Caco-2 (cell line): ENCODE measurements around the gene COL25A1. TPM values are rescaled to one million over a fixed set of nuclear protein-coding genes. Genes with fewer than 3 reads are reported as not detected.
"Not testable (repeated sequence)": the region's sequence is repeated elsewhere in the genome, so short reads cannot be mapped to it uniquely, and the experiment has no call there.

Experiments
- BruUV-seq: library from RNA; stranded (reverse); fragments of 400-500 nt; replicated peaks from 2 replicates; lab custom pipeline; 2021; lab: Mats Ljungman, UMichigan
- CTCF ChIA-PET: fragments of 300-600 bp; sonication (Branson Sonifier 250); formaldehyde crosslinking; loops from one replicate; lab custom pipeline; 2022; ENCODE audit warnings: antibody characterized with exemption; lab: Charles Lee
- POLR2A ChIA-PET: fragments of 300-600 bp; sonication (Branson Sonifier 250); formaldehyde crosslinking; loops from one replicate; lab custom pipeline; 2022; ENCODE audit warnings: antibody characterized with exemption; lab: Charles Lee
- DNase-seq, 2 experiments: peaks; one replicate each; pipeline versions ENCODE4 v3.0.0 to v3.0.0-alpha.2; 2020 to 2022
- H3K27me3 ChIP-seq: replicated peaks from 2 replicates; pipeline ENCODE4 v1.6.0; 2011; ENCODE audit warnings: low read length; ENCODE audit not compliant: control insufficient read depth, insufficient read depth
- H3K36me3 ChIP-seq: 2 replicates; pipeline ENCODE4 v1.5.1; 2011; ENCODE audit warnings: low read length; ENCODE audit not compliant: control insufficient read depth, insufficient read depth
- H3K4me1 ChIP-seq: fragments of 250-450 bp; sonication (Bioruptor Pico); 2 replicates; pipeline ENCODE4 v1.5.1; 2020; ENCODE audit warnings: mild to moderate bottlenecking
- H3K4me3 ChIP-seq: 2 replicates; pipeline ENCODE4 v1.5.1; 2011; ENCODE audit warnings: low read depth, mild to moderate bottlenecking, control low read depth, low read length
- H3K9me3 ChIP-seq: fragments of 250-450 bp; sonication (Bioruptor Pico); 2 replicates; pipeline ENCODE4 v1.5.1; 2020; ENCODE audit warnings: mild to moderate bottlenecking, moderate library complexity
- H3K27ac Mint-ChIP-seq: one replicate; pipeline ENCODE4 v1.8.0; 2022; ENCODE audit warnings: mixed read lengths; ENCODE audit not compliant: unreplicated experiment
- H3K27me3 Mint-ChIP-seq: one replicate; pipeline ENCODE4 v1.8.0; 2022; ENCODE audit warnings: mixed read lengths; ENCODE audit not compliant: insufficient read depth, unreplicated experiment
- H3K36me3 Mint-ChIP-seq: one replicate; pipeline ENCODE4 v1.8.0; 2022; ENCODE audit warnings: mild to moderate bottlenecking, mixed read lengths; ENCODE audit not compliant: insufficient read depth, unreplicated experiment
- H3K4me1 Mint-ChIP-seq: one replicate; pipeline ENCODE4 v1.8.0; 2022; ENCODE audit warnings: low read depth, mixed read lengths; ENCODE audit not compliant: unreplicated experiment
- H3K4me3 Mint-ChIP-seq: one replicate; pipeline ENCODE4 v1.8.0; 2022; ENCODE audit warnings: mild to moderate bottlenecking, moderate library complexity, mixed read lengths; ENCODE audit not compliant: unreplicated experiment
- H3K9me3 Mint-ChIP-seq: one replicate; pipeline ENCODE4 v1.8.0; 2022; ENCODE audit warnings: mixed read lengths; ENCODE audit not compliant: unreplicated experiment
- intact Hi-C: fragments of 100-400 bp; cut with micrococcal nuclease; formaldehyde crosslinking; loops from one replicate; pipeline ENCODE4 v1.10.0; 2022; ENCODE audit not compliant: unreplicated experiment
- total RNA-seq: library from RNA; stranded (reverse); gene quantifications from 2 replicates; pipeline ENCODE4 v1.2.3, GENCODE V29; 2022
- TF ChIP-seq, protein P1 (sequence below), 2 experiments: fragments of 200-600 bp in 1 of 2; IDR thresholded peaks; 1 replicate in 1 of 2; 2 replicates in 1 of 2; pipeline versions ENCODE4 v1.5.1 to v1.8.0; 2011 to 2022; ENCODE audit warnings: antibody characterized with exemption in 1 of 2, control low read depth in 1 of 2, inconsistent platforms in 1 of 2, low read depth in 1 of 2, low read length in 1 of 2, mild to moderate bottlenecking in 1 of 2, moderate library complexity in 1 of 2; ENCODE audit not compliant: insufficient read depth in 1 of 2, severe bottlenecking in 1 of 2, unreplicated experiment in 1 of 2

Gene COL25A1
- total RNA-seq, 1 experiment from 2014 or later, result not detected

DNA sequence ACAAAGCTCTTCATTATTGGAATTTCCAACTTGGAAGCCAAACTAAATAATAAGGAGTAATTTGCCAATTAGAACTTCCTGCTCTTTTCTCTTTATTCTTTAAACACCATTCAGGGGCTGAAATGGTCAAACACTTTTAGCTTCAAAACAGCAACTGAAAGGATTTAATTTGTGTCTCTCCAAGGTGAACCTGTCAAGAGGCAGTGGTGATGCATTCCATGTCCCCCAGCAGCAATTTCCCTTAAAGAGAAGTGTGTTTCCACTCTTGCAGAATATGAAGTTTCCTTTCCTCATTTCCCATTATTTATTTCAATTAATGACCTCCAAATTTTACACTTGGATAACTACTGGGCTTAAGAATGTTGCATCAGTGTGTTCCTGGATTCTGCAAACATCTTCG, 156.0 kb downstream of the COL25A1 start:
- no peak overlapping the region for H3K4me3 ChIP-seq
- H3K27me3 ChIP-seq, result no peaks in the 10 kb centered on the region
- peaks cover 13% of the 10 kb centered on the region for H3K27me3 Mint-ChIP-seq
- ChIA-PET CTCF (no interaction called here), POLR2A (no interaction called here)
- no peak for DNase-seq
- intact Hi-C loops, result no loop called here
- no peaks in the 10 kb centered on the region for H3K4me1 ChIP-seq
- BruUV-seq, result no TSS peak
- H3K9me3 Mint-ChIP-seq, result no peaks in the 10 kb centered on the region
- no peak overlapping the region for H3K27ac Mint-ChIP-seq
- H3K4me3 Mint-ChIP-seq, result no peak overlapping the region
- H3K9me3 ChIP-seq, result no peaks in the 10 kb centered on the region
- H3K36me3 ChIP-seq, result no peaks in the 10 kb centered on the region
- no peaks in the 10 kb centered on the region for H3K4me1 Mint-ChIP-seq
- no peaks in the 10 kb centered on the region for H3K36me3 Mint-ChIP-seq
- TF ChIP-seq, protein P1, sequence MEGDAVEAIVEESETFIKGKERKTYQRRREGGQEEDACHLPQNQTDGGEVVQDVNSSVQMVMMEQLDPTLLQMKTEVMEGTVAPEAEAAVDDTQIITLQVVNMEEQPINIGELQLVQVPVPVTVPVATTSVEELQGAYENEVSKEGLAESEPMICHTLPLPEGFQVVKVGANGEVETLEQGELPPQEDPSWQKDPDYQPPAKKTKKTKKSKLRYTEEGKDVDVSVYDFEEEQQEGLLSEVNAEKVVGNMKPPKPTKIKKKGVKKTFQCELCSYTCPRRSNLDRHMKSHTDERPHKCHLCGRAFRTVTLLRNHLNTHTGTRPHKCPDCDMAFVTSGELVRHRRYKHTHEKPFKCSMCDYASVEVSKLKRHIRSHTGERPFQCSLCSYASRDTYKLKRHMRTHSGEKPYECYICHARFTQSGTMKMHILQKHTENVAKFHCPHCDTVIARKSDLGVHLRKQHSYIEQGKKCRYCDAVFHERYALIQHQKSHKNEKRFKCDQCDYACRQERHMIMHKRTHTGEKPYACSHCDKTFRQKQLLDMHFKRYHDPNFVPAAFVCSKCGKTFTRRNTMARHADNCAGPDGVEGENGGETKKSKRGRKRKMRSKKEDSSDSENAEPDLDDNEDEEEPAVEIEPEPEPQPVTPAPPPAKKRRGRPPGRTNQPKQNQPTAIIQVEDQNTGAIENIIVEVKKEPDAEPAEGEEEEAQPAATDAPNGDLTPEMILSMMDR (IDR thresholded peaks at IDR 0.05; ENCODE audit: insufficient read depth in 1 of 2, low read depth in 1 of 2, low read length in 1 of 2, severe bottlenecking in 1 of 2, unreplicated experiment in 1 of 2), result no peak

DNA sequence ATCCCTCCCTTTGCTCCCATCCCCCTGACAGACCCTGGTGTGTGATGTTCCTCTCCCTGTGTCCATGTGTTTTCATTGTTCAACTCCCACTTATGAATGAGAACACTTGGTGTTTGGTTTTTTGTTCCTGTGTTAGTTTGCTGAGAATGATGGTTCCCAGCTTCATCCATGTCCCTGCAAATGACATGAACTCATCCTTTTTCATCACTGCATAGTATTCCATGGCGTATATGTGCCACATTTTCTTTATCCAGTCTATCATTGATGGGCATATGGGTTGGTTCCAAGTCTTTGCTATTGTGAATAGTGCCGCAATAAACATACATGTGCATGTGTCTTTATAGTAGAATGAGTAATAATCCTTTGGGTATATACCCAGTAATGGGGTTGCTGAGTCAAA, 164.3 kb downstream of the COL25A1 start:
- BruUV-seq, intact Hi-C loops, H3K4me3 Mint-ChIP-seq: not testable (repeated sequence)

GRCh38 chr4:109134921-109135320, 167.5 kb downstream of the COL25A1 start:
- Mint-ChIP-seq H3K27me3 (peaks cover 8% of the 10 kb centered on the region), H3K36me3 (no peaks in the 10 kb centered on the region), H3K4me3 (no peak overlapping the region), H3K4me1 (no peaks in the 10 kb centered on the region), H3K9me3 (no peaks in the 10 kb centered on the region), H3K27ac (no peak overlapping the region)
- Histone ChIP-seq H3K36me3 (no peaks in the 10 kb centered on the region), H3K4me3 (no peak overlapping the region), H3K27me3 (no peaks in the 10 kb centered on the region), H3K9me3 (no peaks in the 10 kb centered on the region), H3K4me1 (no peaks in the 10 kb centered on the region)
- ChIA-PET POLR2A (no interaction called here), CTCF (no interaction called here)
- intact Hi-C loops, result no loop called here
- DNase-seq, result no peak
- TF ChIP-seq, protein P1 (IDR thresholded peaks at IDR 0.05; ENCODE audit: insufficient read depth in 1 of 2, low read depth in 1 of 2, low read length in 1 of 2, severe bottlenecking in 1 of 2, unreplicated experiment in 1 of 2), result no peak
- BruUV-seq, result no TSS peak

More for the DNA sequence above, 164.3 kb downstream of the COL25A1 start:
- H3K36me3 Mint-ChIP-seq, H3K9me3 Mint-ChIP-seq, H3K9me3 ChIP-seq, H3K4me1 Mint-ChIP-seq, CTCF ChIA-PET, H3K27ac Mint-ChIP-seq, H3K4me3 ChIP-seq, H3K36me3 ChIP-seq, H3K27me3 ChIP-seq, DNase-seq, H3K4me1 ChIP-seq, POLR2A ChIA-PET, H3K27me3 Mint-ChIP-seq: not testable (repeated sequence)

DNA sequence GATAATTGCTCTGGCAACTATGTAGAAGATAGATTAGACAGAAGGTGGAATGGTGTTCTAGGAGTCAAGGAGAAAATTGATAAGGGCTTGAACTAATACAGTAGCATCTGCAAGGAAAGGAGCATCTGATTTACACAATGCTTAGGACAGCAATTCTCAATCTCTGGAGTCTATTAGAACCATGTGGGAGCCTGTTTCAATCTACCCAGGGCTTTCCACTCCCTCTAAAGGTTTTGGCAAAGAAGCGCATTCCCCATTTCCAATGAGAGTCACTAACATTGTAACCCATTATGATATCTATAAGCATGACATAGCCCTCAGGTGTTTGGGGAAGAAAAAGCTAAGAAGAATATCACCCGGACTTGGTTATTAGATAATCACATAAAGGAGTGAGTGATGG, 168.2 kb downstream of the COL25A1 start:
- ChIA-PET CTCF (no interaction called here), POLR2A (no interaction called here)
- Histone ChIP-seq H3K4me1 (no peaks in the 10 kb centered on the region), H3K4me3 (no peak overlapping the region), H3K36me3 (no peaks in the 10 kb centered on the region), H3K27me3 (no peaks in the 10 kb centered on the region), H3K9me3 (no peaks in the 10 kb centered on the region)
- no TSS peak for BruUV-seq
- TF ChIP-seq, protein P1 (IDR thresholded peaks at IDR 0.05; ENCODE audit: insufficient read depth in 1 of 2, low read depth in 1 of 2, low read length in 1 of 2, severe bottlenecking in 1 of 2, unreplicated experiment in 1 of 2), result no peak
- Mint-ChIP-seq H3K36me3 (no peaks in the 10 kb centered on the region), H3K9me3 (no peaks in the 10 kb centered on the region), H3K4me3 (no peak overlapping the region), H3K27ac (no peak overlapping the region), H3K4me1 (no peaks in the 10 kb centered on the region), H3K27me3 (peaks cover 8% of the 10 kb centered on the region)
- intact Hi-C loops, result no loop called here
- DNase-seq, result no peak
